Uterus (tissue), 4 donors: ENCODE measurements around the gene MAN2A2. TPM values are rescaled to one million over a fixed set of nuclear protein-coding genes. Genes with fewer than 3 reads are reported as not detected.
A peak's percentile ranks its signal among the peaks of the same experiment; 100 is the strongest.

Source experiments
- DNase-seq, 2 donors: peaks; one replicate each; pipeline ENCODE4 v3.0.0-alpha.2; 2019 to 2020
- H3K27ac ChIP-seq, 2 donors: fragments of 200-600 bp; sonication (generic); 1 replicate in 1 of 2; 2 replicates in 1 of 2; pipeline ENCODE4 v1.5.1; 2016 to 2018
- H3K27me3 ChIP-seq, 2 donors: fragments of 200-600 bp; sonication (generic); one replicate each; pipeline ENCODE4 v1.5.1; 2018 to 2019; ENCODE audit warnings: control low read depth in 1 of 2
- H3K36me3 ChIP-seq, 2 donors: fragments of 200-600 bp; sonication (generic); one replicate each; pipeline ENCODE4 v1.5.1; 2019; ENCODE audit warnings: control low read depth in 1 of 2
- H3K4me1 ChIP-seq, 2 donors: fragments of 200-600 bp; sonication (generic); one replicate each; pipeline ENCODE4 v1.5.1; 2018 to 2019; ENCODE audit warnings: control low read depth in 1 of 2
- H3K4me3 ChIP-seq, 2 donors: fragments of 200-600 bp; sonication (generic); 1 replicate in 1 of 2; 2 replicates in 1 of 2; pipeline ENCODE4 v1.5.1; 2018 to 2019; ENCODE audit warnings: mild to moderate bottlenecking in 1 of 2
- H3K9me3 ChIP-seq, 2 donors: fragments of 200-600 bp; sonication (generic); one replicate each; pipeline ENCODE4 v1.5.1; 2019; ENCODE audit warnings: control low read depth in 1 of 2
- CTCF ChIP-seq, 4 experiments: fragments of 200-600 bp in 2 of 4; fragments of 450-650 bp in 2 of 4; sonication (generic) in 2 of 4; IDR thresholded peaks; one replicate each; pipeline ENCODE4 v1.5.1; 2016 to 2019; ENCODE audit warnings: antibody characterized with exemption in 4 of 4, mild to moderate bottlenecking in 2 of 4, moderate library complexity in 1 of 4
- POLR2A ChIP-seq, 2 donors: fragments of 450-650 bp; IDR thresholded peaks; one replicate each; pipeline ENCODE4 v1.6.1; 2016; ENCODE audit warnings: antibody characterized with exemption in 2 of 2, mild to moderate bottlenecking in 1 of 2, moderate library complexity in 1 of 2
- intact Hi-C: fragments of 100-400 bp; cut with DNase I; formaldehyde crosslinking; loops from one replicate; pipeline ENCODE4 v1.15.1; 2023; ENCODE audit warnings: low total_unique reads
- total RNA-seq, 4 donors: library from RNA; depleted of rRNA in 3 of 4; stranded (reverse); fragments of >200 nt in 3 of 4; gene quantifications; one replicate each; pipeline versions ENCODE4 v1.1.0 to v1.2.4, GENCODE V29; 2014 to 2023
- donor health status: DM: yes; HTN: yes; CAD: no.

The MAN2A2 gene
- total RNA-seq, 4 donors from 2014 or later: 15.9 to 92.0 (median 19.8) TPM

- DNase-seq: peak; percentile 88 to 91
- Histone ChIP-seq H3K27ac (peak within 1 kb of the TSS; percentile 79 to 85), H3K27me3 (no peaks in the 10 kb centered on the region), H3K4me1 (peaks cover 0 to 17% of the 10 kb centered on the region in 2 donors), H3K36me3 (no peaks in the 10 kb centered on the region), H3K9me3 (no peaks in the 10 kb centered on the region), H3K4me3 (peak within 1 kb of the TSS; percentile 60 to 73)
- intact Hi-C loops: no loop called here
- no peak for TF ChIP-seq CTCF (IDR thresholded peaks at IDR 0.05)
- peak; percentile 51 to 59 for TF ChIP-seq POLR2A (IDR thresholded peaks at IDR 0.05)
These were observed 32.0 kb downstream of the MAN2A2 start, which contains the start of gene UNC45A for GRCh38 chr15:90934949-90935751. TSS of gene UNC45A (plus strand) at chr15:90935285. CDS start at chr15:90935325, 40 bp downstream.

DNA sequence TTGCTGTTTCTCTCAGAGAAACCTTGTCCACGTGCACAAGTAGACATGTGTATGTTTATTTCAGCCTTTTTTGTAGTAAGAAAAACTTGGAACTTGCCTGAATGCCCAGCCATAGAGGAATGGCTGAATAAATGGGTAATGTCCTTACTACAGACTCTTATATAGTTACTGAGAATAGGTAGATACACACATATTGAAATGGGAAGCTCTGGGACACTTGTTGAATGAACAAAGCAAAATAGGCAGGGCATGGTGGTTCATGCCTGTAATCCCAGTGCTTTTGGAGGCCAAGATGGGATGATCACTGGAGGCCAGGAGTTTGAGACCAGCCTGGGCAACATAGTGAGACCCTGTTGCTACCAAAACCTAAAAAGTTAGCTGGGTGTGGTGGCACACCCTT is 33.7 kb downstream of the MAN2A2 start:
- DNase-seq: no peak
- intact Hi-C loops: no loop called here
- Histone ChIP-seq H3K27ac (no peak overlapping the region), H3K27me3 (no peaks in the 10 kb centered on the region), H3K36me3 (no peaks in the 10 kb centered on the region), H3K4me1 (peaks cover 0 to 8% of the 10 kb centered on the region in 2 donors), H3K9me3 (no peaks in the 10 kb centered on the region), H3K4me3 (no peak overlapping the region)
- TF ChIP-seq POLR2A (IDR thresholded peaks at IDR 0.05) (no peak), CTCF (IDR thresholded peaks at IDR 0.05) (no peak)

DNA sequence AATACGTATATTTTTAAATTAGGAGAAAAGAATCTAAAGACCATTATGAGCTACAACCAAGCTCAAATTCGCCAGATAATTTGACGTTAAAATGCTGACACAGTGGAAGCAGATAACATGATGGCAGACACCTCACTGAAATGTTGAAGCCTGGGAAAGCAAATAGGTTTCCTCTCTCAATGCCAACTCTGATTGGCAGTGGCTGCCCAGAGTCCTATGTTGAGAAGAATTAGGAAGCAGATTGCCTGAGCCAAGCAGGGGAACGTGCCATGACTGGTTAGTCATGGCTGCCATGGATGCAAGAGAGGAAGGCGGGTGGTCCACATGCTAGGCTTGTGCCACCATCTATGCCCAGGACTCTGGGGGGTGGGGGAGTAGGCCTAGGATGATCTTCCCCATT is 35.2 kb downstream of the MAN2A2 start:
- Histone ChIP-seq H3K4me1 (peaks cover 0 to 5% of the 10 kb centered on the region in 2 donors), H3K9me3 (no peaks in the 10 kb centered on the region), H3K27me3 (no peaks in the 10 kb centered on the region), H3K4me3 (no peak overlapping the region), H3K36me3 (no peaks in the 10 kb centered on the region), H3K27ac (no peak overlapping the region)
- intact Hi-C loops: no loop called here
- no peak for DNase-seq
- TF ChIP-seq POLR2A (IDR thresholded peaks at IDR 0.05) (no peak), CTCF (IDR thresholded peaks at IDR 0.05) (no peak)

GRCh38 chr15:90939756-90940155 is 36.7 kb downstream of the MAN2A2 start:
- no peak for TF ChIP-seq POLR2A (IDR thresholded peaks at IDR 0.05)
- no peak for TF ChIP-seq CTCF (IDR thresholded peaks at IDR 0.05)
- Histone ChIP-seq H3K36me3 (no peaks in the 10 kb centered on the region), H3K4me1 (peaks cover 0 to 5% of the 10 kb centered on the region in 2 donors), H3K27ac (no peak overlapping the region), H3K9me3 (no peaks in the 10 kb centered on the region), H3K4me3 (no peak overlapping the region), H3K27me3 (no peaks in the 10 kb centered on the region)
- no peak for DNase-seq
- intact Hi-C loops: no loop called here

GRCh38 chr15:90941038-90941437 is 37.9 kb downstream of the MAN2A2 start:
- no peaks in the 10 kb centered on the region for H3K36me3 ChIP-seq

More at GRCh38 chr15:90941038-90941437, 37.9 kb downstream of the MAN2A2 start:
- intact Hi-C loops: no loop called here
- no peak for DNase-seq
- Histone ChIP-seq H3K27ac (no peak overlapping the region), H3K27me3 (no peaks in the 10 kb centered on the region), H3K4me1 (peaks cover 0 to 5% of the 10 kb centered on the region in 2 donors), H3K4me3 (no peak overlapping the region), H3K9me3 (no peaks in the 10 kb centered on the region)
- no peak for TF ChIP-seq POLR2A (IDR thresholded peaks at IDR 0.05)
- TF ChIP-seq CTCF (IDR thresholded peaks at IDR 0.05): no peak
